NCI-H524 (cell line): ENCODE data around the gene ADAMTS4.

Experiments used
- DNase-seq, 2 experiments: peaks; one replicate each; lab custom pipeline; 2025; lab: John Stamatoyannopoulos, UW

Gene ADAMTS4

DNA sequence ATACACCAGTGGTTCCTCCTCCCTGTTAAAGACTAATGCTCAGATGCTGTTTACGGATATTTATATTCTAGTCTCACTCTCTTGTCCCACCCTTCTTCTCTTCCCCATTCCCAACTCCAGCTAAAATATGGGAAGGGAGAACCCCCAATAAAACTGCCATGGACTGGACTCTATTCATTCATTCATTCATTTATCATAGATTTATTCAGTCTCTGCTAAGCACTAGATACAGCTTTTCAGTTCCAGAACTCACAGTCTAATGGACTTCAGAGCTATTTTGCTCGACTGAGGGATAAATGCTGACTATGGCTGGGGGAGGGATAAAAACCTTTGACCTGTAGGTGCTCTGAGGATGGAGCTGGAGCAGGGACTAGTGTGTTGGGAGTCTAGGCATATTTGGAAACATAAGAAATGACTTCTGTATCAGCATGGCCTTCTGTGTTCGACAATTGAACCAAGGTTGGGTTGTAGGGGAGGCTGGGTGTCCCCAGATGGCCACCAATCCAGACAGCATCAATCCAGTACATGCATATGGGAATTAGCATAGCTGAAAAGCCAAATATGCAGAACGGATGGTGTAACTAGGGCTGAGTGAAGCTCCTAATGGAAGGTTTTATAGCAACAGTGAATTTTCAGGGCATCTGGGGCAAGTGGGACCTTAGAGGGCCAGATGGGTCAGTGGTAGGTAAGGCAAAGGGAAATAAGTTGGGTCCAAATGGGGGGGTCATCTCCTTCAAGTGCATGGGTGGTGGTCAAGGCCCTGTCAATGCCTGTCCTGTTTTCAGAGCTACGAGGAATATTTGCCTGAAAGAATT, 20.4 kb upstream of the ADAMTS4 start:
- no peak for DNase-seq

DNA sequence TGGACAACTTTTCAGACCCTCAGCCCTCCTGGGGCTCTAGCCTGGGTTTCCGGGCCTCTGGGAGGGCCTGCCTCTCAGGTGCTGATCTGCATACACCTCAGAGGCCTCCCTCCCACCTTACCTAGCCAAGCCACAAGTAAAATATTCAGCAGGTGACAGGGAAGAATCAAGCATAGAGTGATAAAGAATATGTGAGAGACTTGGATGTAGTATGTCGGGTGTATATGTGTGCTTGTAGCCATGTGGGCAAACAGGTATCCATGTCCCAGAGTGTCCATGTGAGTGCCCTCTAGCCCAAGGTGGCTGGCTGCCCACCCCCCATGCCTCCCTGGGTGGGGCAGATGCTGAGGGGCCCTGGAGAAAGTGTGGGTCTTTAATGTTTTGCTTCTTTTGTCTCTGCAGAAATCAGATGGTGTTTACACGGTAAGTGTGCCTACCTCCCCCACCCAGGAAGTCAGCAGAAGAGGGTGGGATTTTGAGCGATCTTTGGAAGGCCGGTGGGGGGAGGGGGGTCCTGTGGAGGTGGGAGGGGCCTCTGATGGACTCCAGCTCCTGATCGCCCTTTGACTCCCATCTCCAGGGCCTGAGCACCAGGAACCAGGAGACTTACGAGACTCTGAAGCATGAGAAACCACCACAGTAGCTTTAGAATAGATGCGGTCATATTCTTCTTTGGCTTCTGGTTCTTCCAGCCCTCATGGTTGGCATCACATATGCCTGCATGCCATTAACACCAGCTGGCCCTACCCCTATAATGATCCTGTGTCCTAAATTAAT, 19.6 kb upstream of the ADAMTS4 start:
- no peak for DNase-seq

DNA sequence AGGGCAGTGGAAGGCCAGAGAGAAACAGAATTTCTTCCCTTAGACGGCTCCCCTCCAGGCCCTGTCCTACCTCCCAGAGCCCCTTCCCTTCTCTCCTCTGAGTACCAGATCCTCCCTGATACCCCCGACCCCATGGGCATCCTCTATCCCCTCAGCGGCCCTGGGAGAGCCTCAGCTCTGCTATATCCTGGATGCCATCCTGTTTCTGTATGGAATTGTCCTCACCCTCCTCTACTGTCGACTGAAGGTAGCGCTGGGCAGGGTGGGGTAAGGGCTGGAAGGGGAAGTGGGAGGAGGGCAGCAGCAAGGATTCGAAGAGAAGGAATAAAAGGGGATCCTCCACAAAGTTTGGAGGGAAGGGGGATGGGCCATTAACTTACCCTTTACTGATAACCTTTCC, 19.0 kb upstream of the ADAMTS4 start:
- DNase-seq = no peak

DNA sequence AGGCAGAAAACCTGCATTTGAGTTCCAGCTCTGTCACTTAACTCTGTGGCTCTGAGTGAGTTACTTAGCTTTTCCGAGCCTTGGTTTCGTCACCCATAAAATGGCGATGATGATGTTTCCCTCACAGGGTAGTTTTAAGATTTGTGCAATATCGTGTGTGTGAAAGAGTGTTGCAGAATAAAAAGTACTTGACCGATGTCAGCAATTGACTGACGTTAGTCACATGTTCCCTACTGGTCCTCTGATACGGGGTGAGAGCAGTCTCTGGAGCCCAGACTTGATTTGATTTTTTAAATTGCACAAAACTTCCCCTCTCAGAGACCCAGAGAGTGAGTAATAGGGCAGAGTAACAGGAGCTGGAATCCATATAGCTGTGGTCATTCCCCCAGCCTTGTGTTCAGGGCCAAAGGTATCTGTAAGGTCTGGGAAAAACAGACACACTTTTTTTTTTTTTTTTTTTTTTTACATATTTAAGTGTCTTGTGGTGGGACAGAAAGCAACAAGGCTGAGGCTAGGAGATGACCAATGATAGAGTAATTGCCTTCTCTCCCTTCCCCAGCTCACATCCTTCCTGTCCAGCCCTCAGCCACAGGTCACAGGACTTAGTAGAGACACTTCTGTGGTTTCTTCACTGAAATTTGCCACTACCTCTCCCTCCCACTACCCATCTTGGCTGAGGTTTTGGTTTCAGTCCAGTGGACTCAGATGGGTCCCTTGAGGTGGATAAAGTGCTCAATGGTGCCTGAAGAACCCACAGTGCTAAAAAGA, 18.3 kb upstream of the ADAMTS4 start:
- DNase-seq = no peak

DNA sequence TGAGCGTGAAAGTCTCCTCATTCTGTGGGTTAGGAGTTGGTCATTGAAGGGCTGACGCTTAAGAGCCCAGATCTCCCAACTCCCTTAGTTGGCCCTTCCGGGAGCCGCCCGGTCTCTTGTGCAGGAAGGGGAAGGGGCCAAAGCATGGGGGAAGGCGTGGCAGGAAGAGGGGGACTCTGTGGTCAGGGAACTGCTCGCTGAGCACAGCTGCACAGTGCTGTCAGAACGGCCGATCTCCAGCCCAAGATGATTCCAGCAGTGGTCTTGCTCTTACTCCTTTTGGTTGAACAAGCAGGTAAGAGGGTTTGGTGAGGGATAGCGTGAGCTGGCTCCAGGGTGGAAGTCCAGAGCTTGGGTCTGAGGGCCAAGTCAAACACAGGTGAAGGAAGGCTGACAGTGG, 16.2 kb upstream of the ADAMTS4 start, which contains the start of gene FCER1G:
Gene FCER1G, plus strand, starts transcription at position 220 of the 400 bp plus-strand sequence. Its CDS starts 27 bp downstream, at position 247.
- no peak for DNase-seq

DNA sequence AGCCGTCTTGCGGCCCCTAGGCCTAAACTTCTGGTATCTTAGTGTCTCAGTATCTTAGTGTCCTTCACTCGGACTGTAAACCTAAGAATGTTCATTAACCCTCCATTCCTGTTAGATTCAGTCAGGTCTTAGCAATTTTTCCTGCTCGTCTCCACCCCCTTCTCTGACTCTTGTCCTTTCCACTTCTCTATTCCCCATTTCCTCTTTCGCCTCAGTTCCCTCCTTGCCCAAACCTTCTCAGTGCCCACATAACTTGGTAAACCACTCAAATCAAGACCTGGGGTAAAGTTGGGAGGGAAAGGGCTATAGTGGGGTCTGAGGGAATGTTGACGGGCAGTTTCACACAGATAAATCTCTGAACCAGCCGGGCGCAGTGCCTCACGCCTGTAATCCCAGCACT, 15.5 kb upstream of the ADAMTS4 start:
- no peak for DNase-seq

DNA sequence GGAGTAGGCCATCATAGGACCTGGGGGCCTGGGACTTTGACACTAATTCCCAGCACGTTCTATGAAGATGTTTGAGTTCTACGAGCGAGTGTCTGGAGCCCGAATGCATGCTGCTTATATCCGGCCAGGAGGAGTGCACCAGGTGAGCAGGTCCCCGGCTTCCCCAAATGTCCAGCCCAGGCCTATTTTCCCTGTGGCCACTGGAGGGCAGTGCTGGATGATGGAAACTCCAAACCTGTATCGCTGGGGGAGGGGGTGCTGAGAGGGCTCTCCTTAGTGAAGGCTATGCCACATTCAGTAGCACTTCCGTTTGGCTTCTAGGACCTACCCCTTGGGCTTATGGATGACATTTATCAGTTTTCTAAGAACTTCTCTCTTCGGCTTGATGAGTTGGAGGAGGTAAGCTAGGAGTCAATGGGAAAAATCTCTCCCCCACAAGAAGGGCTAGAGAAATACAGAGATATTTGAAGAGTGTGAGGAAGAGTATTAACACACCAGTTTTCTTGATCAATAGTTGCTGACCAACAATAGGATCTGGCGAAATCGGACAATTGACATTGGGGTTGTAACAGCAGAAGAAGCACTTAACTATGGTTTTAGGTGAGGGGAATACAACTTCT, 11.0 kb upstream of the ADAMTS4 start:
- DNase-seq = peak; percentile 53 to 71

DNA sequence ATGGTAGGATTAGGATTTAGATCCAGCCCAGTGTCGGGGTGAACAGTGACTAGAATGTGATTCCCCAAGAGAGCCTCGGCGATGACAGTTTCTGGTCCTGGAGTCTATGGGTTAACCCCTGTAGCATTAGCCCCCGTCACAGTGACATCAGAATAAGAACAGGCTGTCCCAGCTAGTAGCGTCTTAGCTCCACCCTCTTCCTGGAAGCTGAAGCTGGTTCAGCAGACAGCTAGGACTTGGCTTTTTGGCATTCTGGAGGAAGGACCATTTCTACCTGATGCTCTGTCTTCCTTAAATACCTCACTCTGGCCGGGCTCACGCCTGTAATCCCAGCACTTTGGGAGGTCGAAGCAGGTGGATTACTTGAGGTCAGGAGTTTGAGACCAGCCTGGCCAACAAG, 8.3 kb upstream of the ADAMTS4 start:
- DNase-seq = no peak

DNA sequence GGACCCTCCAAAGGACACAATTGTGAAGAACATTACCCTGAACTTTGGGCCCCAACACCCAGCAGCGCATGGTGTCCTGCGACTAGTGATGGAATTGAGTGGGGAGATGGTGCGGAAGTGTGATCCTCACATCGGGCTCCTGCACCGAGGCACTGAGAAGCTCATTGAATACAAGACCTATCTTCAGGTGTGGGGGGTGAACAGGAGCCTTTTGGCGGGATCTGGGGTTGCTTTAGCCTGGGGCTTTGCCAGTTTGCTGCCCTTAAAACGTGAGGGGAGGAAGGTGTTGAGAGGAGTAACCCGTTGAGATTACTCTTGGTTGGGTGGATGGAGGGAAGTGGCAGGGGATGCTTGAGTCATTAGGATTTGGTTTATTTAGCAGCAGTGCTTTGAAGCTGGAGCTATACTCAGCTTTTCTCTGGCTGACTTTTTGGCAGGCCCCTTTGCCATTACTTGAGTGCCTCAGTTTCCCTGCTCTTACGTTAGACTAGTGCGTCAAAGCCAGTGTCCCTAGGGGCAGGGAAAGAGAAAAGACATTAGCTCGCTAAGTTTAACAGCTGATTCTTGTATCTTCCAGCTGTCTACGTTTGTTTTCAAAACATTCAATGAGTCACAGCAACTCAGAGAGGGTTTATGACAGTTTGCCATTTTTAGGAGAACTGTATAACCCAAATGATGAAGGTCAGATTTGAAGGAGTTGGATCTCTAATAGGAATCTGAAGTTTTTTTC, 7.7 kb upstream of the ADAMTS4 start:
- DNase-seq = no peak

DNA sequence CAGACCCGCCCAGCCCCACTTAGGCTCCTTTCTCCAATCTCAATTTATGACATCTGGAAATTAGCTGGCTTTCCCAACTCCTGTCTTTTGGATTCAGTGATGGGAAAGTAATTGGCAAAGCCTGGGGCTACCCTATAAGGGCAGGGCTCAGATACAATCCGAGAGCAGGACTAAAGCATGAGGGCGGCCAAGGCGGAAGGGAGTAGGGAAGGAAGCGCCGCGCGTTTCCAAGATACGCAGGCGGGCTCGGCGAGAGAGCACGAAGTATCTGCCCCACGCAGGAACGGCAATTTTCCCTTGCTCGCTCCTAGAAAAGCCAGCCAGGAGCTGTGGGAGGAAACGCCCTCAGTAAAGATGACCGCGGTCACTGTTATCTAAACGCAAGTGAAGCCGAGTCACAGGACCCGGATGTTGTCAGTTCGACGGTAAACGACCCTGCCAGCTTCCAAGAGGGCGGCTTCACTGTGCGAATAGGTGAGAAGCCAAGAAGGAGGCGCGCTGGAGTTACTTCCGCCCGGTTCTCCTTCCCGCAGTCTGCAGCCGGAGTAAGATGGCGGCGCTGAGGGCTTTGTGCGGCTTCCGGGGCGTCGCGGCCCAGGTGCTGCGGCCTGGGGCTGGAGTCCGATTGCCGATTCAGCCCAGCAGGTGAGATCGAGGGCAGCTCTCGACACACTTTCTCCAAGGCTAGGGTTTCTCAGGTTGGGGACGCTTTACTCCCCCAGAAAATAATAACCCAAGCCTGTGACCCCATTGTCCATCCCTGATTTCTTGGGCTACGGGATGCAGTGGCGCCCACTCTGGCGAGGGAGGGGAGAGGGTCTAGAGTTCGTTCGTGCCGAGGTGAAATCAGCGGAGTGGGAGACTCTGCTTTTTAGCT, 3.2 kb upstream of the ADAMTS4 start, which contains the start of gene NDUFS2:
Gene NDUFS2, plus strand, starts transcription at position 532 of the 877 bp plus-strand sequence. Its CDS starts 19 bp downstream, at position 551.
- peak; percentile 97 to 98 for DNase-seq

DNA sequence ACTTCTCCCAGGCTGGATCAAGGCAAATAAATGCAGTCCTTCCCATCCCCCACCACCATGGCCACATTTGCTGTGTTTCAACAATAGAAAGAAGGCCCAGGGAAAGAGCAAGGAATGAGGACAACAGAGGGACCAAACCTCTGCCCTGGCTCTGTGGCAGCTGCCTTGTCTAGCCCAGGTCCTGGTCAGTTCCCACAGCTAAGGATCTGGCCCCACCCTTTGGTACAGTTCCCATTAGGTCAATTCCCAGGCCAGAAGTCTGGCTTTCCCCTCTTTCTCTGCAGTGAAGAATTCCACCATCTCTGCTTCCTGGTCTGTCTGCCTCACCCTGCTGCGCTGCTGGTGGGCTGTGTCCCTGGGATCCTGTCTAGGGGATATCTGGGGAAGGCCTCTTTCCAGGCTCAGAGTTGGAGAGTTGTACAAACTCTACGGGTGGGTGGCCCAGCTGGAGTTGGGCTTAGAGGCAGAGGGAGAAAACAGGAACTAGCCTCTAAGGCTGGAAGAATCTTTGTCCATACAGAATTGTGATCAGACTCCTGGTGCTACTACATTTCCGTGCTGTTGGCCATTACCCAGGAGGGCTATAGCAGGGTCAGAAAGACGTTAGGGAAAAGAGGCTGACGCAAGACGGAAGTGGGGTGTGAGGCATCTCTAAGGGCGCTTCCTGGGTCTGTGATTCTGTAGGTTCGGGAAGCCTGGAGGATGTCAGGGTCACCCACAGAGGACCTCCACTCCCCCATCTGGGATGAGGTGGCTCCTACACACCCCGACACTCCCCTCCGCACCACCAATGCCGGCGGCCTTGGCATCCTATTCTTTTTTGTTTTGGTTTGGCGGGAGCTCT, 2.4 kb upstream of the ADAMTS4 start:
- no peak for DNase-seq

DNA sequence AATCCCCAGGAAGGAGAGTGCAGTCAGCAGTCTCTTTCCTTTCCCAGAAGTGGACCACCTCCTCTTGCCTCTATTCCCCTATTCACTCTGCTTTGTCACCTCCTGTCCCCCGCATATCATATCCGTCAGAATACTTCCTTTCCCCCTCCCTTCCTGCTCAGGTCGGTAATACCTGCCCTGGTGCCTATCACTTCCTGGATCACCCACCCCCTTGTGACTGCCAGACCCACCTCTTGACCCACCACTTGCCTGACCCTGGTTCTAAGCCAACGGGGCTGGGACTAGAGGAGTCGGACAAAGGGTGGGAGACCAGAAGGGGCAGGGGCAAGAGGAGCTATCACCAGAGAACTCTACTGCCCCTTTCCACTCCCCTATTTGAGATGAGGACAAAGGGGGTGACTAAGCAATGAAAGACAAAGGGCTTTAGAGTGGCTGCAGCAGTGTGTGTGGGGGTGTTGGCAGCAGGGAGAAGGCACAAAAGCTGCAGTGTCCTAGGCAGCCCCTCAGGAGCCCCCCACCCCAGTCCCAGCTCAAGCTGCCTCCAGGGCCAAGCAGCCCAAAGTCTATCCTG, 1.7 kb upstream of the ADAMTS4 start:
- DNase-seq = no peak

DNA sequence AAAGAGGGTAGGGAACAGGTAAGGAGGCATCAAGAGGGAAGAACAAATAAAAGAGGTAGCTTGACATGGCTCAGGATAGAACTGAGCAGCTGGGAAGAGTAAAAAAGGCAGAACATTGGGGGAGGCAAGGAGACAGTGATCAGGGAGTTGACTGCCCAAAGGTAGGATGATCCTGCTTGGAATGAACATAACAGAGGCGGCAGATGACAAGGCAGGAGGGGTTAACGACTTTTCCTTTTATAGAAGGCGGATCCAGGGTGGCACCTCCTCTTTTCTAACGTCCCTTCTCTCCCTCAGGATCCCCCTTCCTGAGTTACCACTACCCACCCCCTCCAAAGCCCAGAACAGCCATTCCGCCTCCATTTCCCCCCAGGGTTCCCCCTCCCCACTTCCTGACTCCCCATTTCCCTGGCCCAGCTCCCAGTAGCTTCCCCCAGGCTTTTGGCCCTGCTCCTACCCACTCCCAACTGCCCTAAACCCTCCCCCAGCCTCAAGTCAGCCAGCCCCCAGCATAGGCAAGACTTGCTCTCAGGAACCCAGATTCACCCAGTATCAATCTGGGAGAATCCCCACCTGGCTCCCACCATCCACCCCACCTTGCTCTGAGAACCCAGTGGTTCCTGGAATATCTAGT, 769 bp upstream of the ADAMTS4 start:
- no peak for DNase-seq

DNA sequence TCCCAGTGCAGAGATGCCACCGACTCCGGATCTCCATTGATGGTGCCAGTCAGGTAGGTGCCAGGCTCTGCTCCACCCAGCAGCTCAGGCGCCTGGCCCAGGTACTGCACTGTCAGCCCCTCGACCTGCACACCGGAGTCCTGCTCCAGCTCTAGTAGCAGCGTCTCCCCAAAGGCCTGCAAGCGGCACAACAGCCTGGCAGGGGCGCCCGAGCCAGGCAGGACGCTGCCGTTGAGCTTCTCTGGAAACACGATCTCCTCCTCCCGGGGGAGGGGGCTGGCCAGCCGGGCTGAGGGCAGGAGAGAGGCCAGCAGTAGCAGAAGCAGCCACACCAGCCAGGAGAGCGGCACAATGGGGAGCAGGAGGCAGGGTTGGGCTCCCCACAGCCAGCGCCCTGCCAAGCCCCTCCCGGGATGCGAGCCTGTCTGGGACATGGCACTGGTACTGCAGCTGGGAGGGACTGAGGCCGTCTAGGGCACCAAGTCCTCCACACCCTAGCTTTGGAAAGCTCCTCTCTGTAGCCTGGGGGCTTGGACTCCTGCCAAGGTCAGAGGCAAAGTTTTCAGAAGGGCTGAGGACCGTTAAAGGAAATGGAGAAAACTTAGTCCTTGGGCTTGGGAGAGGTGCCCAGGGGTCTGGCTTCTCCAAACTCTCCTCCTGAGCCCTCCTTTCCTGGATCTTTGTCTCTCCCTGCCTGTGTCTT, 509 bp downstream of the ADAMTS4 start:
- DNase-seq = peak; percentile 43 to 67

DNA sequence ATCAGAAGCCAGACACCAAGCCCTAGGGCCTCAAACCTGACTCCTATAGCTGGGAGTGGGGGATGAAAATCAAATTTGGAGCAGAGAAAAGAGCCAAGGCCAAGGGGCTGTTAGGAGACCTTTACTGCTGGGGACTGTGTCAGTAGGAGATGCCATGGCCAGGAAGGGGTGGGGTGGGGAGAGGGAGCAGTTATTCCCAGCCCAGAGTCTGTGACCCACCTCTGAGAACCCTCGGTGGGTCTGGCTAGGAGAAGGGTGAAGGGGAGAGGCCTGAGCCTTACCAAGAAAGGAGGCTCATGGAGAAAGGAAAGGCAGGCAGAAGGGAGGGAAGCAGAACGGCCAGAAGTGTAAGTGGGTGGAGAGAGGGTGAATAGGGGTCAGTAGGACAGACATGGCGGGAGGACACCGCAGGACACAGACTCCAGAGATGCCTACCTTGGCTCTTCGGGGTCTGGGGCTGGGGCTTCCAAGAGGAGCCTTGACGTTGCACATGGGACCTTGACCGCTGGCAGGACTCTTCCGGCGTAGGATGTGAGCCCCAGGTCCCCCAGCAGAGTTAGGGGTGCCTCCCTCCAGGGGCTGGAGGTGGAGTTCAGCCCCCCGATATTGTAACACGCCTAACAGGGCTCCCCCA, 1.2 kb downstream of the ADAMTS4 start:
- no peak for DNase-seq

DNA sequence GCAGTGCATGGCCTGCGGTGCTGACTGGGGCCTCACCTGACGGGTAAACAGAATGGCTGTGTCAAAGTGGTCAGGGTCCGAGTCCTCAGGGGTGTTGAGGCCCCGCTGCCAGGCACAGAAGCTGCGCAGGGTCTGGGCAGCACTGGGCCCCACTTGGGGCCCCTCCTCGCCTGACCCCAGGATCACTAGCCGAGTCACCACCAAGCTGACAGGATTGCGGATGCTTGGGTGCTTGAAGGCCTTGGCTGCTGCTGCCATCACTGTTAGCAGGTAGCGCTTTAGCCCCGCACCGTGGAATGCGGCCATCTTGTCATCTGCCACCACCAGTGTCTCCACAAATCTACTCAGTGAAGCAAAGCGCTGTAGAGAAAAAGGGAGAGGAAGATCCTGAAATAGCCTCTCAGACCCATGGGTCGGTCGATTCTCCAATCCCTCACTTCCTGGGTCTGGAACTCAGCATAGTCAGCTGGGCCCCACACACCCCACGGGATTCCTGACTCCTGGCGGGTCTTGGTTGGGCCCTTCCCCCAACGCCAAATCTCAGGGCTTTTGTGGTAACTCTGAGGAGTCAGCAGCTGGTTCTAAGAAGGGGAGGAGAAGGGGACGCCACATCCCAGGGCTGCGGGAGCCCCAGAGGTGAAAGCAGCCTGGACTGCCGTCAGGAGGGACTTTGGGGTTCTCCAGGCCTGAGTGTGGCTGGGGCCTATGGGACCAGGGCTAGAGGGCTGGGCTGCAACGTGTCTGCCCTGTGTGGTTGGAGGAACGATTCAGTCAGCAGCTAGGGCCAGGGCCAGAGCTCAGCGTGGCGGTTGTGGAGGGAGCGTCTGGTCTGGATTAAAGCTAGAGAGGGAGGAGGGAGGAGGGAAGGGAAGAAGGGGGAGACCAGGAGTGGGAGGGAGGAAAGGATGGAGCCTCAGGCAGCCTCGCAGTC, 2.1 kb downstream of the ADAMTS4 start:
- peak; percentile 24 to 57 for DNase-seq
